HG03196 (cell line): ENCODE data around the gene RANBP10.
"Not testable (repeated sequence)": the region's sequence is repeated elsewhere in the genome, so short reads cannot be mapped to it uniquely, and the experiment has no call there.

Source experiments
- ATAC-seq: cut with Tn5 transposase; IDR thresholded peaks from one replicate; pipeline ENCODE4 v1.9.1; 2021; ENCODE audit not compliant: unreplicated experiment

The RANBP10 gene

DNA sequence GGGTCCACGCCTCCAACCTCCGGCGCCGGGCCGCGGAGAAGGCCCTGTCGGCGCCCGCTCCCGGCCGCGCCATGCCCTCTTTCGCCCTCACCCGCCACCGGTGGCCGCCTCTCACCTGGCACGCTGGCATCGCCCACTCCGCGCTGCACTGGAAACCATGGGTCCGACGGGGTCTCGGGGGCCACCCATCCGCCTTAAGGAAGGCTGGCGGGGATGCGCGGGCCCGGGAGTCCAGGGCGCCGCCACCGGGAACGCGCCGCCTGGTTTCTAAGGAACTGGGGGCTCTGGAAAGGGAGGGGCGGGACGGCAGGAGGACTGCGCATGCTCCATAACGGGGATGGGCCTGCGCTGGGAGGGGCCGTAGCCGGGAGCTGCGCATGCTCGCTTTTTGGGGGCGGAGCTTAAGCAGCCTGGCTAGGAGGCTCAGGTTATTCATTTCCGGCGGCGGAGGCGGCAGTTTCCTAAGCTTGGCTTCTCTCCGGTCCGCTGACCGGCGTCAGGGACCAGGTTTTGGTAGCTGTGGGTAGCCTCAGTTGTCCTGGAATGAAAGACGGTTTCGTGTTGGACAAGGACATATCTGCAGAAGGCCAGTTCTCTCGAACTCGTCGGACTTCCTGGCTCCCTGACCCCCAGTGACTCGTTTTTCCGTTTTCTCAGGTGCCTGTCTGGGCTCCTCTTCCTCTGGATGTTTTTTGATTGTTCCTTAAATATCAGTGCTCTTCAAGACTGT lies 87.1 kb downstream of the RANBP10 start, which contains the start of gene GFOD2:
GFOD2 (minus strand) TSS at position 269 of the 730 bp plus-strand sequence. CDS start 33,601 bp downstream, outside the sequence.
- ATAC-seq, result peak; percentile 80

GRCh38 chr16:67718668-67719047 lies 87.7 kb downstream of the RANBP10 start:
- peak; percentile 17 for ATAC-seq

- ATAC-seq, result no peak
These were observed 90.3 kb downstream of the RANBP10 start for GRCh38 chr16:67716097-67716496.

- no peak for ATAC-seq
These were observed 91.8 kb downstream of the RANBP10 start for GRCh38 chr16:67714522-67714921.

GRCh38 chr16:67713647-67714273 lies 92.6 kb downstream of the RANBP10 start:
- no peak for ATAC-seq

DNA sequence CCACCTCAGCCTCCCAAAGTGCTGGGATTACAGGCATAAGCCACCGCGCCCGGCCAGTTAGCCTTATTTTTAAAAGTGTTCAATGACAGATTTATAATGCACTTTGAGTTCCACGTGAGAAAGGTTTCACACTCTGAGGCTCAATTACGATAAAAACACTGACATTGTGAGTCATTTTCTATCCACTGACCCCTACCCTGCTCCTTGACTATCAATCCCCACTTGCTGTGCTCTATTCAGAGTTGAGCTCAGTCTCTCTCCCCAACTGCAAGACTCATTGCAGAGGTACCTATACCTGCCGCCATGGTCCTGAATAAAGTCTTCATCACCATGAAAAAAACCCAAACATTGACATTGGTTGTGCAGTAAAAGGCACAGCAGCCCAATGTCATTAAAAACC lies 95.8 kb downstream of the RANBP10 start:
- no peak for ATAC-seq

- ATAC-seq, result no peak
These were observed 97.3 kb downstream of the RANBP10 start for GRCh38 chr16:67709050-67709449.

GRCh38 chr16:67708368-67708771 lies 98.0 kb downstream of the RANBP10 start:
- no peak for ATAC-seq

GRCh38 chr16:67707790-67708189 lies 98.6 kb downstream of the RANBP10 start:
- ATAC-seq, result no peak

GRCh38 chr16:67707210-67707609 lies 99.2 kb downstream of the RANBP10 start:
- no peak for ATAC-seq

DNA sequence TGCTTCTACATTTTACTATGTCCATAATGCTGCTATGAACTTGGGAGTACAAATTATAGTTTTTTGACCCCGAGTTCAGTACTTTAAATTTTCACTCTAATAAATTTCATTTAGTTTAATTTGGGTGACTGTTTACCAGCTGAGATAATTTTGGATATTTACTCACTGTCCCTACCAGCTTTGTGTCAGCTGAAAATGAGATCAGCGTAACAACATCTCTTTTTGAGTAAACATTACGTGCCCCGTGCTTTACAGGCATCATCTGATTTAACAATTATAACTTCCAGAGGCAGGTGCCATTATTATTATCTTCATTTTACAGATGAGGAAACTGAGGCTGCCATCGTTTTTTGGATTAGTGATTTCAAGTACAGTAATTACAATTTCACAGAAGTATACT lies 102.2 kb downstream of the RANBP10 start:
- no peak for ATAC-seq

DNA sequence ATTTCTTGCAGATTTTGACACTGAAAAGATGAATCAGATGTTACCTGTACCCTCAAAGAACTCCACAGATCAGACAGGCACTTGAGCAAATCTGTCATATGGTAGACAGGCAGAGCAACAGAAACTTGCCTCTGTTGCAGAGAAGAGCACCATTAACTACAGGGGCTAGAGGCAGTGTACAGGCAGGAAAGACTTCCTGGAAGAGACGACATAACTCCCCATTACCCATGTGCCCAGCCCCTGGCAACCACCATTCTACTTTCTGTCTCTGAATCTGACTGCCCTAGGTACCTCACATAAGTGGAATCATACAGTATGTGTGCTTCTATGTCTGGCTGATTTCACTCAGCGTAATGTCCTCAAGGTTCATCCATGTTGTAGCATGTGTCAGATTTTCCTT lies 102.7 kb downstream of the RANBP10 start:
- ATAC-seq, result no peak

GRCh38 chr16:67702130-67702529 lies 104.2 kb downstream of the RANBP10 start:
- no peak for ATAC-seq

DNA sequence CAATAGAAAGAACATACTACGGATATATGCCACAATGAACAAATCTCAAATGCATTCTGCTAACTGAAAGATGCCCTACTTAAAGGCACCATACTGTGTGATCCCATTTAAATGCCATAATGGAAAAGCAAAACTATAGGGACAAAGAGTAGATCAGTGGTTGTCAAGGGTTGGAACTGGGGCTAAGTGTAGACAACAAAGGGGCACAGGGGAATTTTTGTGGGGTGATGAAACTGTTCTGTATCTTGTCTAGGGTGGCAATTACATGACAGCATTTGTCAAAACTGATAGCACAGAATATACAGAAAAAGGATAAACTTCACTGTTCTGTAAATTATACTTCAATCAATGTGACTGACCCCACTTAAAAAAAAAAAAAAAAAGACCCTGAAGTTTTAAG lies 104.9 kb downstream of the RANBP10 start:
- ATAC-seq, result no peak

DNA sequence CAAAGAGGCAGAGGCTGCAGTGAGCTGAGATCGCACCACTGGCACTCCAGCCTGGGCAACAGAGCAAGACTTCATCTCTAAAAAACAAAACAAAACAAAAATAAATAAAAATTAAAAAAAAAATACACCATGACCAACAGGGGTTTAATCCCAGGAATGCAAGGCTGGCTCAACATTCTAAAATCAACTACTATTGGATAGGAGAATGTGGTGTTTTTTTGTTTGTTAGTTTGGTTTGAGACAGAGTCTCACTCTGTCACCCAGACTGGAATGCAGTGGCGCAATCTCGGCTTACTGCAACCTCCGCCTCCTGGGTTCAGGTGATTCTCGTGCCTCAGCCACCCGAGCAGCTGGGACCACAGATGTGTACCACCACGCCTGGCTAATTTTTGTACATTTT lies 107.1 kb downstream of the RANBP10 start:
- ATAC-seq, result no peak

DNA sequence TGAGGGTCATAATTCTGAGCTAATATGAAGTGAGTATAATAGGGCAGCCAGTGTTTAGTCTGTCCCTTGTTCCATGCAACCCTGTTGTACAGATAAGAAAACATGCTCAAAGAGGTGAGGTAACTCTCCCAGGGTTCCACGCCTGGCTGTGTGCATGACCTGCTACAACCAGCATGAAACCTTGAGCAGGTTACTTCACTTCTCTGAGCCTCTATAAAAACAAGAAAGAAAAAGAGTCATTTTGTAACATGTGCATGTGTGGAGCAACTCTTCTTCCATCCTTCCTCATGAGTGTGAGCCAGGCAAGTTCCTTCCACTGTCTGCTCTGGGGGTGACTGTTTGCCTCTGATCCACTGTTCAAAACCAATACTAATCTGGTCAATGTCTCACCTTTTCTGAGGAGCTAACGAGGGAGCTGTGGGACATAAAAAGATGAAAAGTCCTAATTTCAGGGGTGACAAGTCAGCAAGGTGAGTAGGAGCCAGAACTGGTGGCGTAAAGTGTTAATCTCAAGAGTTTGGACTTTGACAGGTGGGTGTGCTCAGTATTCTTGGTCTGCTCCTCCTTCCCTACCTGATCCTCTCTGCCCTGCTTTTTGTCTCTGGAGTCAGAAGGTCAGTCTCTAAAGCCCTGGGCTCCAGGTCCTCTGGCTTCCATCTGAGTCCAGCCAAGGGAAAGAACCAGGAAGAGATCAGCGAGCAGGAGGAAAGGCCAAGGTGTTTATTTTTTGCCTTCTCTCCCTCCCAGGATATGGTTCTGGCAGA lies 108.8 kb downstream of the RANBP10 start:
- ATAC-seq, result no peak

DNA sequence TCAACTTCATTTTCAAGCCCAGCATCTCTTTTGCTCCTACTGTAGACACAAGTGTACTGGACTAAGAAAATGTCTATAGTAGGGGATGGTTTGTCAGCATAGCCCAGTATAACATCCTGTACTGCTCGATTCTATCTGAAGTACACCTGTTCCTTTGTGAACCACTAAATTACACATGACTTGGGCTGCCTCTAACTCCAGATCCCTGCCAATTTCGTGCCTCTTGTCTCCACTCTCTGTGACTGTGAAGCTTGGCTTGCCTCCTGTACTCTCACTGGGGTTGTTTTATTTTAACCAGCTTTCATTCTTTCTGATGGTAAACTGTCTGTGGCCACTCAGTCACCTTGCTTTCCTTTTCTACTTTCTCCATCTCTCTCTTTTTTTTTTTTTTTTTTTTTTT lies 111.7 kb downstream of the RANBP10 start:
- ATAC-seq, result no peak

DNA sequence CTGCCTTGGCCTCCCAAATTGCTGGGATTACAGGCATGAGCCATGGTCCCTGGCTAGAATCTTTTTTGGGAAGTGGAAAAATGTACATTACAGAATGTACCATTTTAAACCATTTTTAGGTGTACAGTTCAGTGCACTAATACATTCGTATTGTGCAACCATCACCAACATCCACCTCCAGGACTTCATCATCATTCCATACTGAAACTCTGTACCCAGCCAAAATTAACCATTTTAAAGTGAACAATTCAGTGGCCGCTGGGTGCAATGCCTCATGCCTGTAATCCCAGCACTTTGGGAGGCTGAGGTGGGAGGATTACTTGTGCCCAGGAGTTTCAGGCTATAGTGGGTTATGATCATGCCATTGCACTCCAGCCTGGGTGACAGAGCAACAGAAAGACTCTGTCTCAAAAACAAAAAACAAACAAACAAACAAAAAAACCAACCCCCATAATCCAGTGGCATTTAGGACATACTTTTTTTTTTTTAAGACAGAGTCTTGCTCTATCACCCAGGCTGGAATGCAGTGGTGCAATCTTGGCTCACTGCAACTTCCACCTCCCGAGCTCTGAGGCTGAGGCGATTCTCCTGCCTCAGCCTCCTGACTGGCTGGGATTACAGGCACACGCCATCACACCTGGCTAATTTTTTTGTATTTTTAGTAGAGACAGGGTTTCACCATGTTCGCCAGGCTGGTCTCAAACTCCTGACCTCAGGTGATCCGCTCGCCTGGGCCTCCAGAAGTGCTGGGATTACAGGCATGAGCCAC lies 112.7 kb downstream of the RANBP10 start:
- ATAC-seq, result not testable (repeated sequence)

- ATAC-seq, result no peak
These were observed 120.8 kb downstream of the RANBP10 start for GRCh38 chr16:67685388-67686112.

DNA sequence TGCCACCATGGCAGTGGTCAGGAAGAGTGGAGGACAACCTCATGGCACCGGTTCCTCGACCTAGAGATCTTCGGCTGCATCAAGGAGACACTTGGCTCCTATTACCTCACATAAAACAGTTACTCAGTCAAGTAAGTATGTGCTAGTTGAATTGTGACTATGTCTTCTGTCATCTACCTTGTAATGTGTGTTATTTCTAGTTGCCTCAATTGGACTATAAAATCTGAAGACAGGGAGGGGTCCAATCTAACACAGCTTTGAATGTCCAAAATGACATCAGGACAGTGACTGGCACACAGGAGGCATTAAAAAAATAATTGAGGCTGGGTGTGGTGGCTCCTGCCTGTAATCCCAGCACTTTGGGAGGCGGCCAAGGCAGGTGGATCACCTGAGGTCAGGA lies 122.6 kb downstream of the RANBP10 start:
- no peak for ATAC-seq
